ENCODE results near the gene C1orf21. TPM values are rescaled to one million over a fixed set of nuclear protein-coding genes. Genes with fewer than 3 reads are reported as not detected.

The C1orf21 gene
- total RNA-seq, 1 donor from 2014 or later = 43.3 TPM

GRCh38 chr1:184399192-184399847 lies 12.5 kb downstream of the C1orf21 start:
- Mint-ChIP-seq H3K4me3 (ENCODE audit: unreplicated experiment) (no peak overlapping the region), H3K36me3 (ENCODE audit: unreplicated experiment) (no peaks in the 10 kb centered on the region), H3K4me1 (ENCODE audit: low read depth, unreplicated experiment) (peaks cover 17% of the 10 kb centered on the region), H3K27me3 (ENCODE audit: unreplicated experiment) (peaks cover 5% of the 10 kb centered on the region), H3K27ac (ENCODE audit: unreplicated experiment) (no peak overlapping the region), H3K9me3 (ENCODE audit: unreplicated experiment) (peaks cover 6% of the 10 kb centered on the region)
- peak; percentile 13 for DNase-seq
- TF ChIP-seq CTCF (IDR thresholded peaks at IDR 0.05; ENCODE audit: partially characterized antibody, unreplicated experiment) = no peak

- no peak overlapping the region for H3K27ac Mint-ChIP-seq (ENCODE audit: unreplicated experiment)
- no peak for DNase-seq
- H3K9me3 Mint-ChIP-seq (ENCODE audit: unreplicated experiment) = peaks cover 3% of the 10 kb centered on the region
- no peaks in the 10 kb centered on the region for H3K36me3 Mint-ChIP-seq (ENCODE audit: unreplicated experiment)
- H3K27me3 Mint-ChIP-seq (ENCODE audit: unreplicated experiment) = no peaks in the 10 kb centered on the region
- peaks cover 35% of the 10 kb centered on the region for H3K4me1 Mint-ChIP-seq (ENCODE audit: low read depth, unreplicated experiment)
- no peak overlapping the region for H3K4me3 Mint-ChIP-seq (ENCODE audit: unreplicated experiment)
- no peak for TF ChIP-seq CTCF (IDR thresholded peaks at IDR 0.05; ENCODE audit: partially characterized antibody, unreplicated experiment)
These were observed 17.3 kb downstream of the C1orf21 start for GRCh38 chr1:184403961-184404726.

- DNase-seq = no peak
- TF ChIP-seq CTCF (IDR thresholded peaks at IDR 0.05; ENCODE audit: partially characterized antibody, unreplicated experiment) = no peak
- Mint-ChIP-seq H3K9me3 (ENCODE audit: unreplicated experiment) (peaks cover 3% of the 10 kb centered on the region), H3K27me3 (ENCODE audit: unreplicated experiment) (no peaks in the 10 kb centered on the region), H3K36me3 (ENCODE audit: unreplicated experiment) (no peaks in the 10 kb centered on the region), H3K27ac (ENCODE audit: unreplicated experiment) (no peak overlapping the region), H3K4me3 (ENCODE audit: unreplicated experiment) (no peak overlapping the region), H3K4me1 (ENCODE audit: low read depth, unreplicated experiment) (peaks cover 40% of the 10 kb centered on the region)
These were observed 17.8 kb downstream of the C1orf21 start for GRCh38 chr1:184404727-184405027.

GRCh38 chr1:184405094-184405800 lies 18.4 kb downstream of the C1orf21 start:
- Mint-ChIP-seq H3K27ac (ENCODE audit: unreplicated experiment) (no peak overlapping the region), H3K36me3 (ENCODE audit: unreplicated experiment) (no peaks in the 10 kb centered on the region), H3K9me3 (ENCODE audit: unreplicated experiment) (peaks cover 3% of the 10 kb centered on the region), H3K4me3 (ENCODE audit: unreplicated experiment) (no peak overlapping the region), H3K27me3 (ENCODE audit: unreplicated experiment) (no peaks in the 10 kb centered on the region), H3K4me1 (ENCODE audit: low read depth, unreplicated experiment) (peaks cover 45% of the 10 kb centered on the region)
- no peak for DNase-seq
- TF ChIP-seq CTCF (IDR thresholded peaks at IDR 0.05; ENCODE audit: partially characterized antibody, unreplicated experiment) = no peak

GRCh38 chr1:184405801-184406142 lies 18.9 kb downstream of the C1orf21 start:
- peaks cover 45% of the 10 kb centered on the region for H3K4me1 Mint-ChIP-seq (ENCODE audit: low read depth, unreplicated experiment)

More at GRCh38 chr1:184405801-184406142, 18.9 kb downstream of the C1orf21 start:
- Mint-ChIP-seq H3K27me3 (ENCODE audit: unreplicated experiment) (no peaks in the 10 kb centered on the region), H3K4me3 (ENCODE audit: unreplicated experiment) (no peak overlapping the region), H3K27ac (ENCODE audit: unreplicated experiment) (no peak overlapping the region), H3K36me3 (ENCODE audit: unreplicated experiment) (no peaks in the 10 kb centered on the region), H3K9me3 (ENCODE audit: unreplicated experiment) (peaks cover 3% of the 10 kb centered on the region)
- no peak for DNase-seq
- no peak for TF ChIP-seq CTCF (IDR thresholded peaks at IDR 0.05; ENCODE audit: partially characterized antibody, unreplicated experiment)

All from glutamatergic neuron (in vitro differentiated cells).